GM12801 (cell line): ENCODE data around the gene OVOL1.

Experiments used
- CTCF ChIP-seq: IDR thresholded peaks from one replicate; pipeline ENCODE4 v1.5.1; 2011; ENCODE audit warnings: control low read depth; ENCODE audit not compliant: insufficient read length; ENCODE audit errors: extremely low read depth

The OVOL1 gene

GRCh38 chr11:65808744-65809341 lies 22.0 kb downstream of the OVOL1 start:
- no peak for TF ChIP-seq CTCF

- no peak for TF ChIP-seq CTCF
Observed at GRCh38 chr11:65809496-65809895, 22.6 kb downstream of the OVOL1 start.

- TF ChIP-seq CTCF = no peak
Observed at GRCh38 chr11:65810046-65810868, 23.4 kb downstream of the OVOL1 start.

GRCh38 chr11:65811764-65812475 lies 25.1 kb downstream of the OVOL1 start:
- TF ChIP-seq CTCF = no peak

GRCh38 chr11:65814131-65814985 lies 27.5 kb downstream of the OVOL1 start:
- no peak for TF ChIP-seq CTCF

GRCh38 chr11:65814986-65815565 lies 28.2 kb downstream of the OVOL1 start:
- TF ChIP-seq CTCF = no peak
